SK-N-SH (cell line): ENCODE data around the gene CRMP1. TPM values are rescaled to one million over a fixed set of nuclear protein-coding genes. Genes with fewer than 3 reads are reported as not detected.

Experiments used
- CTCF ChIA-PET: fragments of 300-600, 350-600 bp; formaldehyde crosslinking; extraction: SDS; loops from one replicate; lab custom pipeline; 2021; lab: Yijun Ruan, JAX
- POLR2A ChIA-PET: fragments of 350-600 bp; sonication (Branson Sonifier 250); formaldehyde crosslinking; extraction: SDS; loops from one replicate; lab custom pipeline; 2020; ENCODE audit warnings: antibody characterized with exemption, inconsistent platforms; lab: Yijun Ruan, JAX
- DNase-seq: peaks from one replicate; pipeline ENCODE4 v3.0.0; 2012
- H2AFZ ChIP-seq: fragments of 200-600 bp; sonication (generic); 2 replicates; pipeline ENCODE4 v1.8.1; 2016; ENCODE audit warnings: antibody characterized with exemption, mild to moderate bottlenecking, low read depth
- H3F3A ChIP-seq: fragments of 200-600 bp; sonication (generic); replicated peaks from 2 replicates; pipeline ENCODE3; 2016; ENCODE audit warnings: antibody characterized with exemption, mild to moderate bottlenecking; ENCODE audit not compliant: insufficient read depth
- H3K27ac ChIP-seq, 2 experiments: fragments of 200-500 bp in 1 of 2; fragments of 200-600 bp in 1 of 2; sonication (Bioruptor generic) in 1 of 2; sonication (generic), shearing (Covaris generic) in 1 of 2; 2 replicates each; pipeline versions ENCODE4 v1.5.1 to v1.6.1; 2014 to 2016; ENCODE audit warnings: low read depth in 2 of 2, inconsistent platforms in 1 of 2, low read length in 1 of 2, mild to moderate bottlenecking in 1 of 2, mixed read lengths in 1 of 2
- H3K27me3 ChIP-seq: fragments of 200-600 bp; sonication (generic), shearing (Covaris generic); 2 replicates; pipeline ENCODE4 v1.6.1; 2016; ENCODE audit warnings: mixed run types; ENCODE audit not compliant: insufficient read depth
- H3K36me3 ChIP-seq, 2 experiments: fragments of 200-500 bp in 1 of 2; fragments of 200-600 bp in 1 of 2; sonication (Bioruptor generic) in 1 of 2; sonication (generic) in 1 of 2; replicated peaks in 1 of 2; 2 replicates each; pipeline versions ENCODE3 to v1.5.1; 2014 to 2016; ENCODE audit warnings: low read length in 1 of 2, mild to moderate bottlenecking in 1 of 2; ENCODE audit not compliant: insufficient read depth in 2 of 2, control insufficient read depth in 1 of 2
- H3K4me1 ChIP-seq, 2 experiments: fragments of 200-500 bp in 1 of 2; fragments of 200-600 bp in 1 of 2; sonication (Bioruptor generic) in 1 of 2; sonication (generic), shearing (Covaris generic) in 1 of 2; 2 replicates each; pipeline versions ENCODE4 v1.5.1 to v1.6.1; 2014 to 2016; ENCODE audit warnings: low read depth in 1 of 2, low read length in 1 of 2, mixed run types in 1 of 2; ENCODE audit not compliant: insufficient read depth in 2 of 2, control insufficient read depth in 1 of 2
- H3K4me2 ChIP-seq: fragments of 200-600 bp; sonication (generic), shearing (Covaris generic); 2 replicates; pipeline ENCODE4 v1.6.1; 2017; ENCODE audit warnings: mixed run types
- H3K4me3 ChIP-seq, 2 experiments: fragments of 200-500 bp in 1 of 2; fragments of 200-600 bp in 1 of 2; sonication (Bioruptor generic) in 1 of 2; sonication (generic), shearing (Covaris generic) in 1 of 2; 2 replicates each; pipeline versions ENCODE4 v1.5.1 to v1.8.1; 2014 to 2016; ENCODE audit warnings: low read depth in 2 of 2, inconsistent platforms in 1 of 2, low read length in 1 of 2, mild to moderate bottlenecking in 1 of 2, mixed read lengths in 1 of 2, moderate library complexity in 1 of 2
- H3K79me2 ChIP-seq: fragments of 200-600 bp; sonication (generic); 2 replicates; pipeline ENCODE4 v1.8.1; 2017; ENCODE audit warnings: mild to moderate bottlenecking; ENCODE audit not compliant: insufficient read depth
- H3K9ac ChIP-seq: fragments of 200-600 bp; sonication (generic); 2 replicates; pipeline ENCODE4 v1.6.1; 2017; ENCODE audit warnings: mixed run types
- H3K9me2 ChIP-seq: fragments of 200-600 bp; sonication (generic); 2 replicates; pipeline ENCODE4 v1.6.1; 2017; ENCODE audit warnings: mixed run types
- H3K9me3 ChIP-seq: fragments of 200-600 bp; sonication (generic); 2 replicates; pipeline ENCODE4 v1.6.1; 2017; ENCODE audit warnings: mixed run types, mild to moderate bottlenecking, moderate library complexity
- H4K20me1 ChIP-seq: fragments of 200-600 bp; sonication (generic); 2 replicates; pipeline ENCODE4 v1.6.1; 2017; ENCODE audit warnings: mild to moderate bottlenecking, mixed run types; ENCODE audit not compliant: insufficient read depth
- ELF1 ChIP-seq: IDR thresholded peaks from 2 replicates; pipeline ENCODE4 v1.4.0; 2012
- EZH2phosphoT487 ChIP-seq: fragments of 200-600 bp; sonication (generic); IDR thresholded peaks from 2 replicates; pipeline ENCODE4 v1.6.1; 2017; ENCODE audit warnings: low read depth, mixed run types, mild to moderate bottlenecking, antibody characterized with exemption, moderate library complexity, borderline replicate concordance
- FOSL2 ChIP-seq: IDR thresholded peaks from 2 replicates; pipeline ENCODE4 v1.4.0; 2012; ENCODE audit warnings: low read depth, mild to moderate bottlenecking, moderate library complexity, borderline replicate concordance
- FOXJ3 ChIP-seq: sonication (generic); formaldehyde crosslinking; IDR thresholded peaks from 2 replicates; pipeline ENCODE4 v1.5.1; 2020; ENCODE audit warnings: mild to moderate bottlenecking, missing genetic modification reagents
- FOXM1 ChIP-seq: IDR thresholded peaks from 2 replicates; pipeline ENCODE4 v1.4.0; 2012; ENCODE audit warnings: low read depth, mild to moderate bottlenecking
- GABPA ChIP-seq: IDR thresholded peaks from 2 replicates; pipeline ENCODE4 v1.4.0; 2012; ENCODE audit warnings: low read depth, mild to moderate bottlenecking
- MEF2A ChIP-seq: IDR thresholded peaks from 2 replicates; pipeline ENCODE4 v1.4.0; 2012; ENCODE audit warnings: low read depth, borderline replicate concordance
- MXI1 ChIP-seq: IDR thresholded peaks from 2 replicates; pipeline ENCODE4 v1.6.1; 2012; ENCODE audit warnings: mild to moderate bottlenecking, low read depth, low read length, improper control_type of control experiment
- NFIC ChIP-seq: IDR thresholded peaks from 2 replicates; pipeline ENCODE4 v1.4.0; 2012; ENCODE audit warnings: borderline replicate concordance
- NRF1 ChIP-seq: IDR thresholded peaks from 2 replicates; pipeline ENCODE4 v1.6.1; 2012; ENCODE audit warnings: low read depth, mild to moderate bottlenecking, low read length
- RAD21 ChIP-seq: IDR thresholded peaks from 2 replicates; pipeline ENCODE4 v1.6.1; 2012; ENCODE audit warnings: mild to moderate bottlenecking, low read length
- RCOR1 ChIP-seq: fragments of 150-350 bp; IDR thresholded peaks from 2 replicates; pipeline ENCODE4 v1.6.1; 2017; ENCODE audit warnings: antibody characterized with exemption, low read length
- REST ChIP-seq: IDR thresholded peaks from 2 replicates; pipeline ENCODE4 v1.6.1; 2012; ENCODE audit warnings: mild to moderate bottlenecking, low read depth, low read length, moderate library complexity
- RFX5 ChIP-seq: IDR thresholded peaks from 2 replicates; pipeline ENCODE4 v1.6.1; 2012; ENCODE audit warnings: mild to moderate bottlenecking, improper control_type of control experiment, low read length
- RXRA ChIP-seq: IDR thresholded peaks from 2 replicates; pipeline ENCODE4 v1.4.0; 2012; ENCODE audit warnings: low read depth, mild to moderate bottlenecking, borderline replicate concordance
- SIN3A ChIP-seq: IDR thresholded peaks from 2 replicates; pipeline ENCODE4 v1.6.1; 2012; ENCODE audit warnings: low read depth, mild to moderate bottlenecking, low read length, moderate library complexity, borderline replicate concordance
- SMC3 ChIP-seq: IDR thresholded peaks from 2 replicates; pipeline ENCODE4 v1.6.1; 2012; ENCODE audit warnings: low read depth, low read length, improper control_type of control experiment
- TAF1 ChIP-seq: IDR thresholded peaks from 2 replicates; pipeline ENCODE4 v1.6.1; 2012; ENCODE audit warnings: low read depth, mild to moderate bottlenecking, low read length, moderate library complexity, borderline replicate concordance
- TCF12 ChIP-seq: IDR thresholded peaks from 2 replicates; pipeline ENCODE4 v1.4.0; 2012
- ZBTB33 ChIP-seq: IDR thresholded peaks from 2 replicates; pipeline ENCODE4 v1.4.0; 2012; ENCODE audit warnings: low read depth, borderline replicate concordance
- WGBS: methylation state at CpG from one replicate; pipeline ENCODE4 v1.1.6; 2017; ENCODE audit warnings: low lambda C conversion rate; 5-methylcytosine and 5-hydroxymethylcytosine counted together
- polyA plus RNA-seq, 3 experiments: library from polyadenylated mRNA; depleted of rRNA; stranded (reverse); fragments of >200 nt; gene quantifications; 2 replicates each; pipeline ENCODE4 v1.2.3, GENCODE V29; 2012
- TF ChIP-seq, protein P1 (sequence below): IDR thresholded peaks from 2 replicates; pipeline ENCODE4 v1.4.0; 2012; ENCODE audit warnings: low read depth

The CRMP1 gene
- polyA plus RNA-seq, 1 of the 3 experiments (the other 2 are of a cell fraction) = 3.4 TPM

DNA sequence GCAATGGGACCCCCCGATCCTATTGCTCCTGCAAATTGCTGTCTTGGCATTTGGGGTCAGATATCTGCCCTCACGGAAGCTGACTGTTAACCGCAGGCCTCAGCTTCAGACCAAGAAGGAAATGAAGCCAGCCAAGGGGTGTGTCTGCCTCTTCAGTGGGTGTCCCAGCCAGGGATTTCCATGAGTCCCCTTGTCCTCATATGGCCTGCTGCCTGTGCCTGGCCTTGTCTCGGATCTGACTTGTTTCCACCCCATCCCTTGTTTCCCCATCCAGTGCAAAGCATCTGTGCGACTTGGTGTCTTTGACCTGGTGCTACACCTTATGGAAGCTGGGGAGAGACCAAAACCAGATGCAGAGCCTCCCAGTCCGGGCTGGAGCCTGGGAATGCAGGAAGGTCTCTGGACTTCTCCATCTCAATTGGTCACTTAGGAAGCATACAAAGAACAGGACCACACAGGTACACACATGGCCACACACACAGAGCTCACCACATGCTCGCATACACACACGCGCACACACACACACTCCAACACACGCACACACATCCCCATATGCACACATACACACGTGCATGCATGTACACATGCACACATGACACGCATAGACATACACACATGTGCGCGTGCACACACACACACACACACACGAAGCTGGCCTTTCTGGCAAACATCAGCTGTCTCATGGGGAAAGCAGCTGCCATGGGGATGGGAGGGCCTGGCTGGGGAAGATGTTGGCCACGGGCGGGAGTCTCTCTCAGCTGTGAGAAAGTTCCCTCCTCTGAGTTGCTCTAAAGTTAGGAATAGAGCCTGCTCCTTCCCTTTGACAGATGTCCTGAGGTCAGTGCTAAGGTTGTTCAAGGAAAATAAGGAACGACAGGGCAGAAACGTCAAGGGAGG lies 65.5 kb downstream of the CRMP1 start:
- 95% methylated on average over 18 of the region's 19 CpGs for WGBS
- DNase-seq = no peak
- Histone ChIP-seq H3K9me2 (no peaks in the 10 kb centered on the region), H3K4me1 (no peaks in the 10 kb centered on the region; a peak in 1 of 4 replicates), H3K36me3 (peaks cover 0 to 13% of the 10 kb centered on the region in 2 experiments), H3K4me2 (no peak overlapping the region), H3F3A (no peaks in the 10 kb centered on the region), H3K9ac (no peak overlapping the region), H4K20me1 (no peaks in the 10 kb centered on the region; the same call in 1 of the 2 replicates), H2AFZ (no peak overlapping the region), H3K79me2 (no peaks in the 10 kb centered on the region), H3K27me3 (no peaks in the 10 kb centered on the region), H3K4me3 (no peak overlapping the region), H3K9me3 (no peaks in the 10 kb centered on the region), H3K27ac (no peak overlapping the region)
- TF ChIP-seq ELF1 = no peak
- TF ChIP-seq TCF12 = no peak
- TF ChIP-seq EZH2phosphoT487 = no peak
- no peak for TF ChIP-seq RCOR1
- TF ChIP-seq SIN3A = no peak
- CTCF ChIA-PET = no interaction called here
- POLR2A ChIA-PET = interaction anchor here (1.2 kb wide), 1 partner anchor 9 kb away, joined by 3 read pairs; no protein-coding TSS in a partner anchor

DNA sequence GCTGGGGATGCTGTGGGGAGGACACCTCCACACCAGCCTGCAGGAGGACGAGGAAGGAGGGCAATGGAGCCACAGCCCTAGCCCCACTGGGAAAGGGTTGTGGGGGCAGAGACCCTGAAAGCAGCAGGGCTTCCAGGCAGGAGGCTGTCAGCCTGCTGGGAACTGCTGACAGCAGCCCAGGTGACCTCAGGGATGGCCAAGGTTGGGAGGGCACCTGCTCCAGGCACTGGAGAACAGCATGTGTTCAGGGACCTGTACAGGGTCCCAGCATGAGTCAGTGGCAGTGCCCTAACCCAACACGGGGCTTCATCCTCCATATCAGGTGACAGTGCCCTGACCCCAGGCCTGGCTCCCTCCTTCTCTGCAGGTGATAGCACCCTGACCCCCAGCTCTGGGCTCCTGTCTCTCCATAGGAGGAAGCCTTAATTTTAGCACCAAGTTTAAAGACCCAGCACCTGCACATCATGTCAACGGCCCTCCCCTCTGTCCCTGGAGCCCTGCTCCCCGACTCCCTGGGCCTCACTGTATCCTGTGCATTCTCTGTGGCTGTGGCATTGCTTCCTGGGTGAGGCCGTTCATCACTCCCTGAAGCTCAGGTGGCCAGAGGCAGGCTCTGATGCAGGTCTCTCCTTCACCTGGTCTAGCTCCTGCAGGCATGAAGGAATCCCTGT lies 66.3 kb downstream of the CRMP1 start:
- Histone ChIP-seq H3K9me2 (no peaks in the 10 kb centered on the region), H3K4me3 (no peak overlapping the region), H3K79me2 (no peaks in the 10 kb centered on the region), H3K36me3 (peaks cover 3 to 17% of the 10 kb centered on the region in 2 experiments), H3K27me3 (no peaks in the 10 kb centered on the region), H3K4me2 (no peak overlapping the region), H3K9ac (no peak overlapping the region), H4K20me1 (no peaks in the 10 kb centered on the region; the same call in 1 of the 2 replicates), H3F3A (no peaks in the 10 kb centered on the region), H3K4me1 (no peaks in the 10 kb centered on the region; a peak in 1 of 4 replicates), H3K27ac (no peak overlapping the region), H2AFZ (no peak overlapping the region), H3K9me3 (no peaks in the 10 kb centered on the region)
- POLR2A ChIA-PET = interaction anchor here (1.2 kb wide), 1 partner anchor 10 kb away, joined by 3 read pairs; no protein-coding TSS in a partner anchor
- 83% methylated on average over 3 of the region's 5 CpGs for WGBS
- CTCF ChIA-PET = no interaction called here
- DNase-seq = no peak
- no peak for TF ChIP-seq MEF2A
- TF ChIP-seq ZBTB33 = no peak
- no peak for TF ChIP-seq REST
- TF ChIP-seq RXRA = no peak
- TF ChIP-seq, protein P1, sequence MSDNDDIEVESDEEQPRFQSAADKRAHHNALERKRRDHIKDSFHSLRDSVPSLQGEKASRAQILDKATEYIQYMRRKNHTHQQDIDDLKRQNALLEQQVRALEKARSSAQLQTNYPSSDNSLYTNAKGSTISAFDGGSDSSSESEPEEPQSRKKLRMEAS = no peak
- no peak for TF ChIP-seq FOXM1
- TF ChIP-seq RAD21 = no peak
- TF ChIP-seq RFX5 = no peak
- no peak for TF ChIP-seq ELF1
- TF ChIP-seq MXI1 = no peak
- no peak for TF ChIP-seq NRF1
- no peak for TF ChIP-seq GABPA
- no peak for TF ChIP-seq NFIC
- TF ChIP-seq SMC3 = no peak
- TF ChIP-seq TAF1 = no peak
- TF ChIP-seq FOSL2 = no peak
- TF ChIP-seq FOXJ3 (CRISPR knock-in tag) = no peak
- no peak for TF ChIP-seq EZH2phosphoT487
